Endothelial cell of umbilical vein (primary cell): ENCODE results near the gene ATP2C2. TPM values are rescaled to one million over a fixed set of nuclear protein-coding genes. Genes with fewer than 3 reads are reported as not detected.

Experiments used
- BruUV-seq: library from RNA; stranded (reverse); fragments of 400-500 nt; replicated peaks from 2 replicates; lab custom pipeline; 2021; lab: Mats Ljungman, UMichigan
- CTCF ChIA-PET: fragments of 300-600, 350-600 bp; sonication (Branson Sonifier 250); formaldehyde crosslinking; loops from one replicate; lab custom pipeline; 2021; ENCODE audit warnings: antibody characterized with exemption, inconsistent platforms; lab: Charles Lee
- POLR2A ChIA-PET: fragments of 300-600, 350-600 bp; sonication (Branson Sonifier 250); formaldehyde crosslinking; loops from one replicate; lab custom pipeline; 2021; ENCODE audit warnings: antibody characterized with exemption, inconsistent platforms; lab: Charles Lee
- DNase-seq: peaks from one replicate; pipeline ENCODE4 v3.0.0-alpha.2; 2011; ENCODE audit warnings: low read depth, low spot score
- FAIRE-seq: peaks from 2 replicates; lab custom pipeline; 2011; peaks lifted over from hg19 to GRCh38; lab: Jason Lieb, UNC
- H2AFZ ChIP-seq: 2 replicates; pipeline ENCODE4 v1.6.0; 2012; ENCODE audit warnings: low read depth, low read length, control low read depth, inconsistent platforms
- H3K27ac ChIP-seq: 2 replicates; pipeline ENCODE4 v1.5.1; 2011; ENCODE audit warnings: low read depth, mild to moderate bottlenecking, control low read depth, low read length, moderate library complexity; ENCODE audit not compliant: insufficient read depth
- H3K27me3 ChIP-seq, 2 experiments: 2 replicates each; pipeline versions ENCODE4 v1.6.0 to v1.6.1; 2011; ENCODE audit warnings: low read length in 2 of 2, mixed read lengths in 1 of 2; ENCODE audit not compliant: control insufficient read depth in 2 of 2, insufficient read depth in 2 of 2
- H3K36me3 ChIP-seq, 2 experiments: 2 replicates in 1 of 2; 3 replicates in 1 of 2; pipeline ENCODE4 v1.5.1; 2011; ENCODE audit warnings: low read length in 2 of 2, mild to moderate bottlenecking in 1 of 2, moderate library complexity in 1 of 2; ENCODE audit not compliant: control insufficient read depth in 2 of 2, insufficient read depth in 2 of 2; ENCODE audit errors: extremely low read depth in 1 of 2
- H3K4me1 ChIP-seq: 3 replicates; pipeline ENCODE4 v1.5.1; 2011; ENCODE audit warnings: mild to moderate bottlenecking, low read length; ENCODE audit not compliant: control insufficient read depth, insufficient read depth; ENCODE audit errors: extremely low read depth
- H3K4me2 ChIP-seq: 2 replicates; pipeline ENCODE4 v1.6.1; 2011; ENCODE audit warnings: low read length, control low read depth, mixed read lengths; ENCODE audit not compliant: insufficient read depth
- H3K4me3 ChIP-seq, 3 experiments: fragments of 200-600 bp in 1 of 3; sonication (generic), shearing (Covaris generic) in 1 of 3; replicated peaks in 1 of 3; 2 replicates each; pipeline ENCODE4 v1.5.1; 2011 to 2016; ENCODE audit warnings: control low read depth in 3 of 3, low read length in 3 of 3, mild to moderate bottlenecking in 2 of 3, inconsistent platforms in 1 of 3, low read depth in 1 of 3, moderate library complexity in 1 of 3; ENCODE audit not compliant: insufficient read depth in 1 of 3
- H3K79me2 ChIP-seq: 2 replicates; pipeline ENCODE4 v1.6.0; 2012; ENCODE audit warnings: low read length, inconsistent platforms; ENCODE audit not compliant: control insufficient read depth, insufficient read depth
- H3K9ac ChIP-seq: replicated peaks from 2 replicates; pipeline ENCODE3; 2011; ENCODE audit warnings: low read length, control low read depth; ENCODE audit not compliant: insufficient read depth; ENCODE audit errors: extremely low read depth
- H3K9me1 ChIP-seq: replicated peaks from 3 replicates; pipeline ENCODE4 v1.6.0; 2011; ENCODE audit warnings: mild to moderate bottlenecking, low read length; ENCODE audit not compliant: control insufficient read depth, insufficient read depth; ENCODE audit errors: extremely low read depth
- H3K9me3 ChIP-seq: replicated peaks from 2 replicates; pipeline ENCODE4 v1.5.1; 2012; ENCODE audit warnings: low read length, inconsistent platforms; ENCODE audit not compliant: control insufficient read depth, insufficient read depth
- H4K20me1 ChIP-seq: replicated peaks from 2 replicates; pipeline ENCODE3; 2011; ENCODE audit warnings: mild to moderate bottlenecking, low read length; ENCODE audit not compliant: control insufficient read depth, insufficient read depth; ENCODE audit errors: extremely low read depth
- EZH2 ChIP-seq: IDR thresholded peaks from 2 replicates; pipeline ENCODE4 v1.6.1; 2012; ENCODE audit warnings: borderline replicate concordance, low read depth, mild to moderate bottlenecking, moderate library complexity, low read length, inconsistent platforms; ENCODE audit not compliant: severe bottlenecking
- FOS ChIP-seq: IDR thresholded peaks from 2 replicates; pipeline ENCODE4 v1.6.1; 2011; ENCODE audit warnings: mild to moderate bottlenecking, low read length, moderate library complexity, borderline replicate concordance; ENCODE audit not compliant: insufficient read depth
- GATA2 ChIP-seq: IDR thresholded peaks from 2 replicates; pipeline ENCODE4 v1.7.0; 2011; ENCODE audit warnings: low read depth, mild to moderate bottlenecking, moderate library complexity, mixed read lengths, low read length; ENCODE audit not compliant: insufficient read length, insufficient read depth
- JUN ChIP-seq: IDR thresholded peaks from 2 replicates; pipeline ENCODE4 v1.6.1; 2011; ENCODE audit warnings: borderline replicate concordance, low read depth; ENCODE audit not compliant: insufficient read length, insufficient read depth
- MAX ChIP-seq: IDR thresholded peaks from 2 replicates; pipeline ENCODE4 v1.6.1; 2011; ENCODE audit not compliant: insufficient read depth, insufficient read length
- MYC ChIP-seq: IDR thresholded peaks from one replicate; pipeline ENCODE4 v1.6.1; 2011; ENCODE audit warnings: mild to moderate bottlenecking, low read depth, low read length
- POLR2A ChIP-seq: IDR thresholded peaks from 2 replicates; pipeline ENCODE4 v1.6.1; 2012; ENCODE audit warnings: low read depth, mild to moderate bottlenecking, control low read depth, low read length
- POLR2AphosphoS5 ChIP-seq: IDR thresholded peaks from 2 replicates; pipeline ENCODE4 v1.6.1; 2012; ENCODE audit warnings: low read depth, mild to moderate bottlenecking, control low read depth, low read length, moderate library complexity; ENCODE audit not compliant: insufficient read depth
- dilution Hi-C: fragments of 300-500 bp; cut with MboI; formaldehyde crosslinking; loops from one replicate; pipeline ENCODE4 v1.15.0; 2019; ENCODE audit warnings: low sequenced_read_pairs; ENCODE audit not compliant: extremely low pct_ligation_motif_present
- intact Hi-C: fragments of 100-400 bp; cut with micrococcal nuclease; formaldehyde crosslinking; loops from one replicate; pipeline ENCODE4 v1.10.0; 2022
- polyA plus RNA-seq, 4 experiments: library from polyadenylated mRNA; depleted of rRNA in 3 of 4; stranded (reverse) in 3 of 4; unstranded in 1 of 4; fragments of >200 nt; gene quantifications; 2 replicates each; pipeline versions ENCODE4 v1.2.1 to v1.2.3, GENCODE V29; 2011 to 2012; ENCODE audit warnings: missing spikeins in 1 of 4
- total RNA-seq: library from RNA; stranded (reverse); gene quantifications from 2 replicates; pipeline ENCODE4 v1.2.3, GENCODE V29; 2021
- TF ChIP-seq, protein P1 (sequence below), 2 donors: IDR thresholded peaks; 1 replicate in 1 of 2; 2 replicates in 1 of 2; pipeline ENCODE4 v1.5.1; 2011; ENCODE audit warnings: low read length in 2 of 2, mild to moderate bottlenecking in 2 of 2, moderate library complexity in 2 of 2, control low read depth in 1 of 2, inconsistent platforms in 1 of 2, low read depth in 1 of 2; ENCODE audit not compliant: insufficient read depth in 1 of 2; ENCODE audit errors: extremely low read depth in 1 of 2

Gene ATP2C2
- total and polyA plus RNA-seq, 2 donors (not counting 3 experiments of a cell fraction or from before 2014, with no cell fraction given): not detected

- CTCF ChIA-PET: interaction anchor here (0.6 kb wide), 1 partner anchor 428 kb away, joined by 3 read pairs; no protein-coding TSS in a partner anchor
- intact Hi-C loops (no loop called here), dilution Hi-C loops (no loop called here)
- Histone ChIP-seq H2AFZ (no peak overlapping the region), H3K79me2 (no peaks in the 10 kb centered on the region), H3K4me1 (no peaks in the 10 kb centered on the region), H3K9ac (no peak overlapping the region), H3K9me3 (no peaks in the 10 kb centered on the region), H3K9me1 (no peaks in the 10 kb centered on the region), H3K27ac (no peak overlapping the region), H3K36me3 (no peaks in the 10 kb centered on the region), H4K20me1 (no peaks in the 10 kb centered on the region), H3K27me3 (no peaks in the 10 kb centered on the region), H3K4me2 (no peak overlapping the region), H3K4me3 (no peak overlapping the region)
- FAIRE-seq (no peak), DNase-seq (no peak)
- BruUV-seq: no TSS peak
- no peak for TF ChIP-seq POLR2AphosphoS5
- TF ChIP-seq FOS: no peak
- no peak for TF ChIP-seq POLR2A
- TF ChIP-seq EZH2: no peak
- TF ChIP-seq JUN: no peak
- no peak for TF ChIP-seq GATA2
- no peak for TF ChIP-seq MYC
- TF ChIP-seq, protein P1, sequence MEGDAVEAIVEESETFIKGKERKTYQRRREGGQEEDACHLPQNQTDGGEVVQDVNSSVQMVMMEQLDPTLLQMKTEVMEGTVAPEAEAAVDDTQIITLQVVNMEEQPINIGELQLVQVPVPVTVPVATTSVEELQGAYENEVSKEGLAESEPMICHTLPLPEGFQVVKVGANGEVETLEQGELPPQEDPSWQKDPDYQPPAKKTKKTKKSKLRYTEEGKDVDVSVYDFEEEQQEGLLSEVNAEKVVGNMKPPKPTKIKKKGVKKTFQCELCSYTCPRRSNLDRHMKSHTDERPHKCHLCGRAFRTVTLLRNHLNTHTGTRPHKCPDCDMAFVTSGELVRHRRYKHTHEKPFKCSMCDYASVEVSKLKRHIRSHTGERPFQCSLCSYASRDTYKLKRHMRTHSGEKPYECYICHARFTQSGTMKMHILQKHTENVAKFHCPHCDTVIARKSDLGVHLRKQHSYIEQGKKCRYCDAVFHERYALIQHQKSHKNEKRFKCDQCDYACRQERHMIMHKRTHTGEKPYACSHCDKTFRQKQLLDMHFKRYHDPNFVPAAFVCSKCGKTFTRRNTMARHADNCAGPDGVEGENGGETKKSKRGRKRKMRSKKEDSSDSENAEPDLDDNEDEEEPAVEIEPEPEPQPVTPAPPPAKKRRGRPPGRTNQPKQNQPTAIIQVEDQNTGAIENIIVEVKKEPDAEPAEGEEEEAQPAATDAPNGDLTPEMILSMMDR (IDR thresholded peaks at IDR 0.05; ENCODE audit: extremely low read depth in 1 of 2, insufficient read depth in 1 of 2, low read depth in 1 of 2, low read length in 2 of 2): no peak
- TF ChIP-seq MAX: no peak
- POLR2A ChIA-PET: no interaction called here
Observed at GRCh38 chr16:84436196-84436595, 67.9 kb downstream of the ATP2C2 start.
